ENCODE measurements around the gene DENND1C.

DENND1C gene

GRCh38 chr19:6503407-6504201, 22.0 kb upstream of the DENND1C start:
- DNase-seq: no peak

DNA sequence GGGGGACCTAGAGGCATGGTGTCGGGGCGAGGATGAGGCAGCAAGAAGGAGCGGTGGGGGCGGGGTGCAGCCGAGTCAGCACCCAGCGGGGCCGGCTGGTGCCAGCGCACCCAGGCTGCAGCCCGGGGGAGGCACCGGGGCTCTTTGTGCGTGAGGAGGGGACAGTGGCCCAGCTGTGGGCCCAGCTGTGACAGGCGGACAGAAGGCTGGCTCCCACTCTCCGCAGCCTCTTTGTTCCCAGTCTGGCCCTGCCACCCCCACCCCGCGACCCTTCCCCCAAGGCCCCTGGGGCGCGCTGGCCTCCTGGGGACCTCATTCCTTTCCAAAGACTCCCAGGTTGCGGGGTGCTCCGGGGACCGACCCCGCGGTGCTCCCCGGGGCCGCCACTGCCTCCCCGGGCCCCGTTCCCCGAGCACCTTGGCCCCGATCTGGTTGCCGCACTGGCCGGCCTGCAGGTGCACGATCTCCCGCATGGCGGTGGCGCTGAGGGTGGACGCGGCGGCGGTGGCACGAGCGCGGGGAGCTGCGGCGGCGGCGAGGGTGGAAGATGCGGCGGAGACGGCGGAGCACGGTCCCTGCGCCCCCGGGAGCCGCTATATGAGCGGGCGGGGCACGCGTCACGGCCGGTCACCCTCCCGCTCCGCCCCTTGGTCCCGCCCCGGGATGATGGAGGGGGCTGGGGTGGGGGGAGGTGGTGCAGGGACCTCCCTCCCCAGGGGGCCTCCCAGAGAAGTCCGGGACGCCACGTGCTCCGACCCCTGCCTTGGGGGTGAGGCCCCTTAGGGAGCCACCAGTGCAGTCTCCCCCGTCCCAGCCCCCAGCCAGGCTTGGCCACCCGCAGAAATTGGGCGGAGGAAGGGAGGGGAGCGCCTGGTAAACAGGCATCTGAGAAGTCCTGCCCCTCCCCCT, 20.4 kb upstream of the DENND1C start, which contains the start of gene TUBB4A:
TUBB4A (minus strand) TSS at position 570 of the 909 bp plus-strand sequence; CDS start at position 473, 97 bp downstream.
- DNase-seq: no peak

DNA sequence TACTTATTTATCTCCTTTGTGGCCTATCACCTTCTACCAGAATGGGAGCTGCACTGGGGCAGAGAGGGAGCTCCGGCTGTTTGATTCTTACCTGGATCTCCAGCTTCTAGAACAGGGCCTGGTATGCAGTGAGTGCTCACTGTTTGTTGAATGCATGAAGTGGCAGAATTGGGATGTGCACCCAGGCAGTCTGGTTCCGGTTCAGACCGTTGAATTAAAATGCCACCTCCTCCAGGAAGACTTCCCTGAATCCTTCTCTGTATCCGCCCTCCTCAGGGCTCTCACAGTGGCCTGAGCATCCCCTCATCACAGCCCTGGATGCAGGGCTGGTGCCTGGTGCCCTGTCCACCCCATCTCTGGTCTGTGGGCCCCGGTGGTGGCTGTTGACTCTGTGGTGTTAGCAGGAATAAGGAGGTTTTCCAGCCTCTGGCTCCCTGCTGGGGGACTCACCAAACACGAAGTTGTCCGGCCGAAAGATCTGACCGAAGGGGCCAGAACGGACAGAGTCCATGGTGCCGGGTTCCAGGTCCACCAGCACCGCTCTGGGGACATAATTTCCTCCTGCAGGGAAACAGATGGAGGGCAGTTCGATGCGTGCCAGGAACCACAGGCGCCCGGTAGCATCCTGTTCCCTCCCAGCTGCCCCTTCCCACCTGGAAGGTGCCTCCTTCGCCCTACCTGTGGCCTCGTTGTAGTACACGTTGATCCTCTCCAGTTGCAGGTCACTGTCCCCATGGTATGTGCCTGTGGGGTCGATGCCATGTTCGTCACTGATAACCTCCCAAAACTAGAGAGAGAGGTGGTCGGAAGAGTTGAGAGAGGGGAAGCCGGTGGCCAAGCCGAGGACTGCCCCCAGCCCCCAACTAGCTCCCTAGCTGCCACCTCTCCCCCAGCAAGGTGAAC, 19.5 kb upstream of the DENND1C start:
- no peak for DNase-seq

- no peak for DNase-seq
These were observed 17.6 kb upstream of the DENND1C start for GRCh38 chr19:6499052-6499790.

DNA sequence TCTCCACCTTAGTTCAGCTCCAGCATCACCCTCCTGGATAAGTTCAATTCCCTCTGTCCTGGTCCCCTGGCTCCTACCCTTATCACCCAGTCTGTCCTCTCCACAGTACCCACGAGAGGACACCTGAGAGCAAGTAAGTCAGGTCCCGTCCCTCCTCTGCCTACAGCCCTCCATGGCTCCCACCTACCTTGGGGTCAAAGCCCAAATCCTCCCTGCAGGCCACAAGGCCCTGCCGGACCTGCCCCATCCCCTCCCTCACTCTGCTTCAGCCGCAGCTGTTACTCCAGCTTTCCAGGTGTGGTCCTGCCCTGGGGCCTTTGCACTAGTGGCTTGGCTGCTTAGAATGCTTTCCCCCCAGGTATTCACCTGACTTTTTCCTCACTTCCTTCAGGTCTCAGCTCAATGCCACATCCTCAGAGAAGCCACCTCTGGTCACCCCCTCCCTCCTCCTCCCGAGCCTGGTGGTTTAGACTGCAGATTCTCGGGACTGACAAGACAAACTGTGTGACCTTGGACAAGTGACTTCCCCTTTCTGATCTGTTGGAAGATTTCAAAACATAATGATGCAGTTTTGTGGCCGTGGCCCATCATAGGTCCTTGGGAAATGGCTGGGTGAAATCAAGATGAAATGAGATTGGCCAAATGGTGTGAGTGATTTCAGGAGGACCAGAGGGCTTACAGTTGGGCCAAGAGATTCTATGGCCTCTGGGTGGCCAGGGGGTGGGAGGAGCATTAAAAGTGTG, 16.9 kb upstream of the DENND1C start:
- no peak for DNase-seq

- no peak for DNase-seq
These were observed 14.4 kb upstream of the DENND1C start for GRCh38 chr19:6495947-6496346.

GRCh38 chr19:6494438-6495036, 12.9 kb upstream of the DENND1C start:
- no peak for DNase-seq

- no peak for DNase-seq
These were observed 10.4 kb upstream of the DENND1C start for GRCh38 chr19:6491802-6492592.

DNA sequence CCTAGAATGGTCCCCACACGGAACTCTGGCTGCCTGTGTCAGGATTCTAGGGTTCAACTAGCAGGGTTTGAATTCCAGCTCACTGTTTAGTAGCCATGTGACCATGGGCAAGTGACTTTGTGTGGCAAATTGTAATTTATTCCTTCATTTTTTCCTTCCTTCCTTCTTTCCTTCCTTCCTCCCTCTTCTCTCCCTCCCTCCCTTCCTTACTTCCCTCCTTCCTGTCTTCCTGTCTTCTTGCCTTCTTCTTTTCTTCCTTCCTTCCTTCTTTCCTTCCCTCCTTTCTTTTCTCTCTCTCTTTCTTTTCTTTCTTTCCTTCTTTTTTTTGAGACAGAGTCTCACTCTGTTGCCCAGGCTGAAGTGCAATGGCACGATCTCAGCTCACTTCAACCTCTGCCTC, 8.5 kb upstream of the DENND1C start:
- DNase-seq: no peak

GRCh38 chr19:6489278-6490061, 7.9 kb upstream of the DENND1C start:
- no peak for DNase-seq

DNA sequence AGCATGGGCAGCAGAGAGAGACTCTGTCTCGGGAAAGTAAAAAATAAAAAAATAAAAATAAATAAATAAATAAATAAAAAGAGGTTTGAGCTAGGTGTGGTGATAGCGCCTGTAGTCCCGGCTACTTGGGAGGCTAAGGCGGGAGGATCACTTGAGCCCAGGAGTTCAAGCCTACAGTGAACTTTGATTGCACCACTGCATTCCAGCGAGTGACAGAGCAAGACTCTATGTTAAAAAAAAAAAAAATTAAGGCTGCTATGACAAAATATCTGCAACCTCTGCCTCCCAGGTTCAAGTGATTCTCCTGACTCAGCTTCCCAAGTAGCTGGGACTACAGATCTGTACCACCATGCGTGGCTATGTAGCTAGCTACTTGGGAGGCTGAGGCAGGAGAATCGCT, 3.2 kb upstream of the DENND1C start:
- DNase-seq: no peak

DNA sequence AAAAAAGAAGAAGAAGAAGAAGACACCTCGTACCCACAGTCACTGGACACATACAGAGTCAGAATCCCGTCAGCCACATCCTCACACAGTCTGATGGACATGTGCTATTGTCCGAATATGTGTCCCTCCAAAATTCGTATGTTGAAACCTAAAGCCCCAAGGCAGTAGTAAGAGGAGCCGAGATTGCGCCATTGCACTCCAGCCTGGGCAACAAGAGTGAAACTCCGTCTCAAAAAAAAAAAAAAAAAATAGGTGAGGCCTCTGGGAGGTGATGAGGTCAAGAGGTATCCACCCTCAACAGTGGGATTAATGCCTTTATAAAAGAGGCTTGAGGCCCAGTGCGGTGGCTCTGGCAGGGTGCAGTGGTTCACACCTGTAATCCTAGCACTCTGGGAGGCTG, 2.6 kb upstream of the DENND1C start:
- no peak for DNase-seq

GRCh38 chr19:6483235-6483634, 1.6 kb upstream of the DENND1C start:
- no peak for DNase-seq

DNA sequence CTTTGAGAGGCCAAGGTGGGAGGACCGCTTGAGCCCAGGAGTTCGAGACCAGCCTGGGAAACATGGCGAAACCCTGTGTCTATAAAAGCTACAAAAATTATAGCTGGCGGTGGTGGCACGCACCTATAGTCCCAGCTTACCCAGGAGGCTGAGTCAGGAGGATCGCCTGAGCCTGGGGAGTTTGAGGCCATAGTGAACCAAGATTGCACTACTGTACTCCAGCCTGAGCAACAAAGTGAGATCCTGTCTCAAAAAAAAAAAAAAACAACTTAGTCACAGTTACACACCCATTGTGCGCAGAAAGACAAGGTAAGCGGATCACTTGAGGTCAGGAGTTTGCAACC, 728 bp upstream of the DENND1C start:
- no peak for DNase-seq

DNA sequence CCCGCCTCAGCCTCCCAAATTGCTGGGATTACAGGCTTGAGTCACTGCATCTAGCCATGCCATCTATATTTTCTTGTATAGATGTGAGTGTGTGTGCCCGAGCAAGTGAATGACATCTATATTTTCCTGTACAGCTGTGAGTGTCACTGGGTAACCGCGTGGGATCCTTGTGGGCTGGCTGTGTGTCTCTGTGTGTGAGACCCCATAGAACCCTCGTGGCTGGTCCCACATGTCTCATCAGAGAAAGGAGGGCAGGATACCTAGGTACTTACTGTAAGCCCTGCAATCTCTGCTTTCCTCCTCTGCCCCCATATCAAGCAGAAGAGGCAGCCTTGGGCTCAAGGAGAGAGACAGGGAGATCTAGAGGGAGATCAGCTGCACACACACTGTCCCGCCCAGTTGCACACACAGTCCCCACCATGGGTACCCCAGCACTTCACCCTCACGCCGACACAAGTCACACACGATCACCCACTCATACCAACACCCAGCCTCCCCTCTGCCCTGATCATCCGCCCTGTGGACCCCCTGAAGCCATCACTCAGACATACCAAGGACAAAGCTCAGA, 655 bp downstream of the DENND1C start:
- no peak for DNase-seq

GRCh38 chr19:6479836-6480398, 1.7 kb downstream of the DENND1C start:
- DNase-seq: no peak

GRCh38 chr19:6478815-6479214, 2.8 kb downstream of the DENND1C start:
- no peak for DNase-seq

DNA sequence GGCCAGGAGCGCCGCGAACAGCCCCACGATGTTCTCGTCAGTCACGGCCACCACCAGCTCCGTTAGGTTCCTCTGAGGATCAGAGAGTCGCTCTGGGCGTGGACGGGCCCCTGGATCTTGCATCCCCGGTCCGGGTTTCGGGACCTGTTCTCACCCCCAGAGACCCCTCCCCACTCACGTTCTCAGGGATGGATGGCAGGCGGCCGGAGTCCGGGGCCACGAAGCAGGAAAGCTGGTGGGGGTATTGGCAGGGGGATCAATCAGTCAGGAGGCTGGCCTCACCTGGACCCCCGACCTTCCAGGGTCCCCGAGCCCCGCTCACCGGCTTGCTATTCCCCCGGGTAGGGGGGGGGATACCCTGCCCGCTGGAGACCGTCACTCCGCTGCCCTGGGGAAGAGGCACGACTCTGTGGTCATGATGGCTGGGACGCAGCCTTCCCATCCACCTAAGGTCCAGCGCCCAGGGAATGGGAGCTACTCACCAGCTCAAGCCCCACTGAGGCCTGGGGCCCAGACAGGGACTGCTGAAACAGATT, 4.6 kb downstream of the DENND1C start:
- DNase-seq: no peak

Data from activated gamma-delta T cell (primary cell).